ENCODE results near the gene GRK6. TPM values are rescaled to one million over a fixed set of nuclear protein-coding genes. Genes with fewer than 3 reads are reported as not detected.
A peak's percentile ranks its signal among the peaks of the same experiment; 100 is the strongest.

GRK6 gene
- total and polyA plus RNA-seq, 9 of the 15 experiments (the other 6 are each of a cell fraction or from before 2014, with no cell fraction given), result 0.63 to 122 (median 44.5) TPM

DNA sequence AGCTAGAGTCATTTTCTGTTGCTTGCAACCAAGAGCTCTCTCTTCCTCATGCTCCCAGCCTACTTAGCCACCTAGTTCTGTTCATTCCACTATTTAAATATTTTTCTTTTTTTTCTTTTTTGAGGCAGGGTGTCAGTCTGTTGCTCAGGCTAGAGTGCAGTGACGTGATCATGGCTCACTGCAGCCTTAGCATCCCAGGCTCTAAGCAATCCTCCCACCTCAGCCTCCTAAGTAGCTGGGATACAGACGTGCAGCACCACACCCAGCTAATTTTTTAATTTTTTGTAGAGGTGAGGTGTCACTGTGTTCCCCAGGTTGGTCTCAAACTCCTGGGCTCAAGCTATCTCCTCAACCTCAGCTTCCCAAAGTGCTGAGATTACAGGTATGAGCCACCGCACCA, 12.0 kb upstream of the GRK6 start:
- Histone ChIP-seq H3K4me1 (replicated peaks in 1 of 2; ENCODE audit: control insufficient read depth in 2 of 2, insufficient read depth in 2 of 2, low read length in 2 of 2) (no peaks in the 10 kb centered on the region; a peak in 1 of 5 replicates), H4K20me1 (replicated peaks; ENCODE audit: control insufficient read depth, insufficient read depth, low read length) (no peaks in the 10 kb centered on the region), H3K4me2 (ENCODE audit: insufficient read depth, low read length) (no peak overlapping the region), H3K27ac (ENCODE audit: extremely low read depth, low read depth, low read length) (no peak overlapping the region), H3K79me2 (ENCODE audit: control insufficient read depth, insufficient read depth, low read length) (no peaks in the 10 kb centered on the region), H3K36me3 (ENCODE audit: control insufficient read depth, insufficient read depth, low read length) (no peaks in the 10 kb centered on the region), H2AFZ (ENCODE audit: low read depth, low read length) (peak overlapping the region; percentile 62; the same call in 1 of the 2 replicates), H3K27me3 (ENCODE audit: control insufficient read depth in 2 of 2, insufficient read depth in 2 of 2, low read length in 2 of 2) (no peaks in the 10 kb centered on the region), H3K9ac (ENCODE audit: insufficient read depth in 1 of 2, low read depth in 2 of 2, low read length in 2 of 2) (no peak overlapping the region), H3K9me1 (ENCODE audit: control insufficient read depth, insufficient read depth, low read length) (no peaks in the 10 kb centered on the region), H3K4me3 (no peak overlapping the region), H3K9me3 (replicated peaks; ENCODE audit: control insufficient read depth, insufficient read depth, low read depth, low read length) (no peaks in the 10 kb centered on the region)
- no TSS peak for BruUV-seq (replicated peaks)
- TF ChIP-seq RBFOX2 (IDR thresholded peaks at IDR 0.05; ENCODE audit: low read depth, low read length) (no peak), FOXM1 (IDR thresholded peaks at IDR 0.05; ENCODE audit: low read depth) (no peak), FOXM1 (CRISPR knock-in tag; IDR thresholded peaks at IDR 0.05; ENCODE audit: low read depth) (no peak), ZNF232 (CRISPR knock-in tag; IDR thresholded peaks at IDR 0.05) (no peak), TEAD1 (CRISPR knock-in tag; IDR thresholded peaks at IDR 0.05) (no peak)
- TF ChIP-seq, protein P1, sequence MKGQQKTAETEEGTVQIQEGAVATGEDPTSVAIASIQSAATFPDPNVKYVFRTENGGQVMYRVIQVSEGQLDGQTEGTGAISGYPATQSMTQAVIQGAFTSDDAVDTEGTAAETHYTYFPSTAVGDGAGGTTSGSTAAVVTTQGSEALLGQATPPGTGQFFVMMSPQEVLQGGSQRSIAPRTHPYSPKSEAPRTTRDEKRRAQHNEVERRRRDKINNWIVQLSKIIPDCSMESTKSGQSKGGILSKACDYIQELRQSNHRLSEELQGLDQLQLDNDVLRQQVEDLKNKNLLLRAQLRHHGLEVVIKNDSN (CRISPR knock-in tag; IDR thresholded peaks at IDR 0.05), result no peak
- TF ChIP-seq, protein P2, sequence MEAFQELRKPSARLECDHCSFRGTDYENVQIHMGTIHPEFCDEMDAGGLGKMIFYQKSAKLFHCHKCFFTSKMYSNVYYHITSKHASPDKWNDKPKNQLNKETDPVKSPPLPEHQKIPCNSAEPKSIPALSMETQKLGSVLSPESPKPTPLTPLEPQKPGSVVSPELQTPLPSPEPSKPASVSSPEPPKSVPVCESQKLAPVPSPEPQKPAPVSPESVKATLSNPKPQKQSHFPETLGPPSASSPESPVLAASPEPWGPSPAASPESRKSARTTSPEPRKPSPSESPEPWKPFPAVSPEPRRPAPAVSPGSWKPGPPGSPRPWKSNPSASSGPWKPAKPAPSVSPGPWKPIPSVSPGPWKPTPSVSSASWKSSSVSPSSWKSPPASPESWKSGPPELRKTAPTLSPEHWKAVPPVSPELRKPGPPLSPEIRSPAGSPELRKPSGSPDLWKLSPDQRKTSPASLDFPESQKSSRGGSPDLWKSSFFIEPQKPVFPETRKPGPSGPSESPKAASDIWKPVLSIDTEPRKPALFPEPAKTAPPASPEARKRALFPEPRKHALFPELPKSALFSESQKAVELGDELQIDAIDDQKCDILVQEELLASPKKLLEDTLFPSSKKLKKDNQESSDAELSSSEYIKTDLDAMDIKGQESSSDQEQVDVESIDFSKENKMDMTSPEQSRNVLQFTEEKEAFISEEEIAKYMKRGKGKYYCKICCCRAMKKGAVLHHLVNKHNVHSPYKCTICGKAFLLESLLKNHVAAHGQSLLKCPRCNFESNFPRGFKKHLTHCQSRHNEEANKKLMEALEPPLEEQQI (IDR thresholded peaks at IDR 0.05), result no peak
- WGBS (ENCODE audit: insufficient coverage, low coverage, missing lambda C conversion rate), result 11% methylated on average over 3 of the region's 3 CpGs
- in situ Hi-C loops (cut with MboI) (no loop called here), intact Hi-C loops (cut with micrococcal nuclease) (no loop called here)
- POLR2A ChIA-PET, result interaction anchor here (0.6 to 5.0 kb wide), 10 partner anchors 10 to 75 kb away, joined by 3 to 32 read pairs (median 4); partner anchors contain the start of genes GRK6 and PRR7
- DNase-seq (ENCODE audit: extremely low read depth in 1 of 4, low spot score in 3 of 4) (no peak), FAIRE-seq (no peak), ATAC-seq (no peak)
- CTCF ChIA-PET (ENCODE audit: low intra/inter-chr PET ratio), result no interaction called here

All from K562 (cell line).